HepG2 (cell line): ENCODE results near the gene SH3BGRL2. TPM values are rescaled to one million over a fixed set of nuclear protein-coding genes. Genes with fewer than 3 reads are reported as not detected.

Experiments used
- ATAC-seq: fragments of 200-7000 bp; cut with Tn5 transposase; 3 replicates; pipeline ENCODE4 v1.9.1; 2020; ENCODE audit warnings: mild to moderate bottlenecking, moderate library complexity
- BruUV-seq: library from RNA; stranded (reverse); fragments of 400-500 nt; replicated peaks from 2 replicates; lab custom pipeline; 2021; lab: Mats Ljungman, UMichigan
- CTCF ChIA-PET: fragments of 300-600 bp; formaldehyde crosslinking; extraction: SDS; loops from one replicate; lab custom pipeline; 2021; ENCODE audit warnings: low total read pairs, inconsistent platforms, low intra/inter-chr PET ratio; lab: Yijun Ruan, JAX
- POLR2A ChIA-PET: fragments of 350-600 bp; sonication (Branson Sonifier 250); formaldehyde crosslinking; loops from one replicate; lab custom pipeline; 2020; ENCODE audit warnings: antibody characterized with exemption, inconsistent platforms; lab: Yijun Ruan, JAX
- DNase-seq: peaks from one replicate; pipeline ENCODE4 v3.0.0-alpha.2; 2015; ENCODE audit warnings: low spot score
- FAIRE-seq: peaks from 3 replicates; lab custom pipeline; 2011; peaks lifted over from hg19 to GRCh38; lab: Jason Lieb, UNC
- H2AFZ ChIP-seq: one replicate; pipeline ENCODE4 v1.6.1; 2011; ENCODE audit warnings: low read length, inconsistent platforms
- H3K27ac ChIP-seq: fragments of 300-600 bp; 3 replicates; pipeline ENCODE4 v1.8.0; 2011; ENCODE audit warnings: mixed run types, mild to moderate bottlenecking, mixed read lengths, low read length, inconsistent platforms; ENCODE audit not compliant: insufficient read depth; ENCODE audit errors: extremely low read length
- H3K27me3 ChIP-seq, 2 experiments: fragments of 200-600 bp in 1 of 2; 2 replicates in 1 of 2; 3 replicates in 1 of 2; pipeline versions ENCODE4 v1.6.0 to v1.8.0; 2011; ENCODE audit warnings: low read length in 2 of 2, mild to moderate bottlenecking in 2 of 2, moderate library complexity in 2 of 2, inconsistent platforms in 1 of 2; ENCODE audit not compliant: insufficient read depth in 2 of 2, control insufficient read depth in 1 of 2
- H3K36me3 ChIP-seq, 2 experiments: fragments of 200-600 bp in 1 of 2; replicated peaks in 1 of 2; 2 replicates in 1 of 2; 3 replicates in 1 of 2; pipeline versions ENCODE4 v1.5.1 to v1.8.0; 2011; ENCODE audit warnings: low read length in 2 of 2, inconsistent platforms in 1 of 2; ENCODE audit not compliant: insufficient read depth in 2 of 2, control insufficient read depth in 1 of 2
- H3K4me1 ChIP-seq: 2 replicates; pipeline ENCODE4 v1.5.1; 2012; ENCODE audit warnings: low read length, inconsistent platforms; ENCODE audit not compliant: insufficient read depth
- H3K4me2 ChIP-seq: 2 replicates; pipeline ENCODE4 v1.6.0; 2011; ENCODE audit warnings: low read depth, low read length, inconsistent platforms
- H3K4me3 ChIP-seq, 3 experiments: fragments of 200-600 bp in 1 of 3; sonication (generic), shearing (Covaris generic) in 1 of 3; replicated peaks in 1 of 3; 2 replicates each; pipeline ENCODE4 v1.5.1; 2011 to 2016; ENCODE audit warnings: low read length in 3 of 3, inconsistent platforms in 2 of 3, low read depth in 2 of 3, mild to moderate bottlenecking in 2 of 3, control low read depth in 1 of 3, mixed read lengths in 1 of 3; ENCODE audit not compliant: insufficient read depth in 1 of 3
- H3K79me2 ChIP-seq: one replicate; pipeline ENCODE4 v1.6.1; 2011; ENCODE audit warnings: low read length, inconsistent platforms; ENCODE audit not compliant: insufficient read depth
- H3K9ac ChIP-seq: 2 replicates; pipeline ENCODE4 v1.6.0; 2011; ENCODE audit warnings: mild to moderate bottlenecking, low read depth, low read length, inconsistent platforms; ENCODE audit not compliant: insufficient read depth
- H3K9me3 ChIP-seq: 2 replicates; pipeline ENCODE4 v1.5.1; 2012; ENCODE audit warnings: mild to moderate bottlenecking, low read length
- H4K20me1 ChIP-seq: 2 replicates; pipeline ENCODE4 v1.6.0; 2011; ENCODE audit warnings: inconsistent platforms, mild to moderate bottlenecking, low read length, moderate library complexity; ENCODE audit not compliant: insufficient read depth
- AGO1 ChIP-seq: fragments of 200-400 bp; formaldehyde crosslinking; IDR thresholded peaks from 2 replicates; pipeline ENCODE4 v1.6.1; 2017; ENCODE audit warnings: mild to moderate bottlenecking, low read depth, low read length, moderate library complexity; ENCODE audit not compliant: poor library complexity, severe bottlenecking
- BCL6 ChIP-seq: IDR thresholded peaks from 2 replicates; pipeline ENCODE4 v1.6.1; 2016; ENCODE audit warnings: missing genetic modification reagents, missing compliant biosample characterization
- EP300 ChIP-seq, 3 experiments: sonication (generic) in 1 of 3; formaldehyde crosslinking in 1 of 3; IDR thresholded peaks; 2 replicates each; pipeline versions ENCODE4 v1.5.1 to v1.6.1; 2011 to 2020; ENCODE audit warnings: low read depth in 2 of 3, low read length in 2 of 3, borderline replicate concordance in 1 of 3, improper control_type of control experiment in 1 of 3, mild to moderate bottlenecking in 1 of 3, missing genetic modification reagents in 1 of 3, moderate library complexity in 1 of 3
- FOXC1 ChIP-seq: sonication (generic); formaldehyde crosslinking; IDR thresholded peaks from 2 replicates; pipeline ENCODE4 v1.8.0; 2022; ENCODE audit warnings: mild to moderate bottlenecking, missing genetic modification reagents, borderline replicate concordance
- FOXJ3 ChIP-seq: sonication (generic); formaldehyde crosslinking; IDR thresholded peaks from 2 replicates; pipeline ENCODE4 v1.4.0; 2020; ENCODE audit warnings: missing genetic modification reagents, mild to moderate bottlenecking, borderline replicate concordance
- HDAC1 ChIP-seq: sonication (generic); formaldehyde crosslinking; IDR thresholded peaks from 2 replicates; pipeline ENCODE4 v1.5.1; 2020; ENCODE audit warnings: mild to moderate bottlenecking, missing genetic modification reagents
- ISL2 ChIP-seq: sonication (generic); formaldehyde crosslinking; IDR thresholded peaks from 2 replicates; pipeline ENCODE4 v1.5.0; 2020; ENCODE audit warnings: missing genetic modification reagents
- KDM1A ChIP-seq: IDR thresholded peaks from 2 replicates; pipeline ENCODE4 v1.6.1; 2016; ENCODE audit warnings: missing compliant biosample characterization
- MEIS1 ChIP-seq: sonication (generic); formaldehyde crosslinking; IDR thresholded peaks from 2 replicates; pipeline ENCODE4 v1.9.0; 2021; ENCODE audit warnings: mild to moderate bottlenecking, missing genetic modification reagents, moderate library complexity, borderline replicate concordance
- NKX3-1 ChIP-seq: sonication (generic); formaldehyde crosslinking; IDR thresholded peaks from 2 replicates; pipeline ENCODE4 v1.5.0; 2020; ENCODE audit warnings: missing genetic modification reagents
- NR2F6 ChIP-seq, 2 experiments: IDR thresholded peaks; 2 replicates each; pipeline ENCODE4 v1.6.1; 2016; ENCODE audit warnings: antibody characterized with exemption in 1 of 2, mild to moderate bottlenecking in 1 of 2
- RCOR2 ChIP-seq: IDR thresholded peaks from 2 replicates; pipeline ENCODE4 v1.6.1; 2016; ENCODE audit warnings: missing biosample characterization, missing genetic modification reagents
- SAP130 ChIP-seq: IDR thresholded peaks from 2 replicates; pipeline ENCODE4 v1.6.1; 2016; ENCODE audit warnings: low read depth
- SIX1 ChIP-seq: sonication (generic); formaldehyde crosslinking; IDR thresholded peaks from 2 replicates; pipeline ENCODE4 v1.4.0; 2020; ENCODE audit warnings: missing genetic modification reagents, borderline replicate concordance
- SIX4 ChIP-seq: sonication (generic); formaldehyde crosslinking; IDR thresholded peaks from 2 replicates; pipeline ENCODE4 v1.4.0; 2020; ENCODE audit warnings: missing genetic modification reagents
- ZBTB3 ChIP-seq: sonication (generic); formaldehyde crosslinking; IDR thresholded peaks from 2 replicates; pipeline ENCODE4 v1.4.0; 2020; ENCODE audit warnings: low read depth, mild to moderate bottlenecking, moderate library complexity, missing genetic modification reagents, borderline replicate concordance
- ZBTB42 ChIP-seq: sonication (generic); formaldehyde crosslinking; IDR thresholded peaks from 2 replicates; pipeline ENCODE4 v1.5.0; 2020; ENCODE audit warnings: mild to moderate bottlenecking, missing genetic modification reagents
- ZC3H13 ChIP-seq: sonication (generic); formaldehyde crosslinking; IDR thresholded peaks from 2 replicates; pipeline ENCODE4 v1.8.1; 2023; ENCODE audit warnings: mild to moderate bottlenecking, missing genetic modification reagents, moderate library complexity
- ZNF225 ChIP-seq: sonication (generic); formaldehyde crosslinking; IDR thresholded peaks from 2 replicates; pipeline ENCODE4 v1.4.0; 2020; ENCODE audit warnings: mild to moderate bottlenecking, missing genetic modification reagents
- ZNF3 ChIP-seq: IDR thresholded peaks from 2 replicates; pipeline ENCODE4 v1.7.0; 2017; ENCODE audit warnings: inconsistent platforms
- ZNF530 ChIP-seq: sonication (generic); formaldehyde crosslinking; IDR thresholded peaks from 2 replicates; pipeline ENCODE4 v1.5.0; 2020; ENCODE audit warnings: low read depth, mild to moderate bottlenecking, missing genetic modification reagents
- ZNF567 ChIP-seq: sonication (generic); formaldehyde crosslinking; IDR thresholded peaks from 2 replicates; pipeline ENCODE4 v1.8.1; 2023; ENCODE audit warnings: mild to moderate bottlenecking, missing genetic modification reagents, borderline replicate concordance
- ZNF614 ChIP-seq: IDR thresholded peaks from 2 replicates; pipeline ENCODE4 v1.6.1; 2018; ENCODE audit warnings: missing biosample characterization, missing genetic modification reagents, inconsistent platforms, borderline replicate concordance
- ZNF652 ChIP-seq: IDR thresholded peaks from 2 replicates; pipeline ENCODE4 v1.6.1; 2016; ENCODE audit warnings: low read depth, borderline replicate concordance
- WGBS: methylation state at CpG from one replicate; pipeline ENCODE4 v1.1.6; 2017; ENCODE audit warnings: low lambda C conversion rate; 5-methylcytosine and 5-hydroxymethylcytosine counted together
- in situ Hi-C: cut with HindIII; loops from 2 replicates; pipeline ENCODE4 v1.10.0; 2017; ENCODE audit warnings: low pct_unique_long_range_greater_than_20kb; ENCODE audit not compliant: extremely low pct_ligation_motif_present
- intact Hi-C: fragments of 100-400 bp; cut with micrococcal nuclease; formaldehyde crosslinking; loops from one replicate; pipeline ENCODE4 v1.10.0; 2022; ENCODE audit not compliant: unreplicated experiment
- polyA plus RNA-seq, 8 experiments: library from polyadenylated mRNA; depleted of rRNA in 3 of 8; stranded (reverse) in 7 of 8; unstranded in 1 of 8; fragments of >200 nt; fragmentation: Illumina TruSeq in 4 of 8; extraction: Trizol in 4 of 8; gene quantifications; 2 replicates each; pipeline versions ENCODE4 v1.2.1 to v1.2.3, GENCODE V29; 2011 to 2016; ENCODE audit warnings: low read depth in 4 of 8, missing spikeins in 1 of 8, mixed read lengths in 1 of 8; ENCODE audit not compliant: insufficient read depth in 1 of 8
- total RNA-seq, 5 experiments: library from RNA; depleted of rRNA; stranded (reverse); fragments of >200 nt; fragmentation: Illumina TruSeq; extraction: Trizol; gene quantifications; 2 replicates each; pipeline ENCODE4 v1.2.3, GENCODE V29; 2016; ENCODE audit warnings: low read depth in 1 of 5
- TF ChIP-seq, protein P1 (sequence below): sonication (generic); formaldehyde crosslinking; IDR thresholded peaks from 2 replicates; pipeline ENCODE4 v1.5.0; 2020; ENCODE audit warnings: mild to moderate bottlenecking, missing genetic modification reagents, borderline replicate concordance

SH3BGRL2 gene
- total and polyA plus RNA-seq, 2 of the 13 experiments (the other 11 are each of a cell fraction or from before 2014, with no cell fraction given): 10.9 to 28.8 TPM

GRCh38 chr6:79672631-79673111 is 41.5 kb downstream of the SH3BGRL2 start:
- ChIA-PET CTCF (interaction anchor here (1.9 kb wide), 1 partner anchor 102 kb away, joined by 11 read pairs; no protein-coding TSS in a partner anchor), POLR2A (interaction anchor here (1.5 kb wide), 1 partner anchor 42 kb away, joined by 5 read pairs; the partner anchor contains the start of gene SH3BGRL2)
- in situ Hi-C loops: loop anchor here (5.0 kb wide), 1 partner anchor 100 kb away; no protein-coding TSS in a partner anchor
- H4K20me1 ChIP-seq: no peaks in the 10 kb centered on the region
- peaks cover 3% of the 10 kb centered on the region for H3K79me2 ChIP-seq
- peaks cover 0 to 18% of the 10 kb centered on the region in 2 experiments; a peak in 4 of 5 replicates for H3K36me3 ChIP-seq
- WGBS: 45% methylated on average over 2 of the region's 2 CpGs
- H3K4me3 ChIP-seq: no peak overlapping the region
- DNase-seq (peak; percentile 76), ATAC-seq (peak; percentile 77), FAIRE-seq (peak; percentile 74)
- no peaks in the 10 kb centered on the region for H3K9me3 ChIP-seq
- peak overlapping the region; percentile 2 for H3K27ac ChIP-seq
- no TSS peak for BruUV-seq
- H3K4me2 ChIP-seq: no peak overlapping the region
- intact Hi-C loops: loop anchor here (1.0 to 2.0 kb wide), 4 partner anchors 41 to 268 kb away; partner anchors contain the start of gene SH3BGRL2
- H3K9ac ChIP-seq: no peak overlapping the region
- no peaks in the 10 kb centered on the region for H3K27me3 ChIP-seq
- H2AFZ ChIP-seq: no peak overlapping the region
- peaks cover 68% of the 10 kb centered on the region for H3K4me1 ChIP-seq
- TF ChIP-seq ZNF3: no peak
- no peak for TF ChIP-seq HDAC1 (CRISPR knock-in tag)
- peak; percentile 82 for TF ChIP-seq SIX1 (CRISPR knock-in tag)
- peak; percentile 28; the same call in 1 of the 2 replicates for TF ChIP-seq BCL6 (CRISPR knock-in tag)
- TF ChIP-seq NKX3-1 (CRISPR knock-in tag): no peak
- TF ChIP-seq ZNF614 (CRISPR knock-in tag): no peak
- no peak for TF ChIP-seq ZBTB3
- TF ChIP-seq MEIS1: no peak
- TF ChIP-seq, protein P1, sequence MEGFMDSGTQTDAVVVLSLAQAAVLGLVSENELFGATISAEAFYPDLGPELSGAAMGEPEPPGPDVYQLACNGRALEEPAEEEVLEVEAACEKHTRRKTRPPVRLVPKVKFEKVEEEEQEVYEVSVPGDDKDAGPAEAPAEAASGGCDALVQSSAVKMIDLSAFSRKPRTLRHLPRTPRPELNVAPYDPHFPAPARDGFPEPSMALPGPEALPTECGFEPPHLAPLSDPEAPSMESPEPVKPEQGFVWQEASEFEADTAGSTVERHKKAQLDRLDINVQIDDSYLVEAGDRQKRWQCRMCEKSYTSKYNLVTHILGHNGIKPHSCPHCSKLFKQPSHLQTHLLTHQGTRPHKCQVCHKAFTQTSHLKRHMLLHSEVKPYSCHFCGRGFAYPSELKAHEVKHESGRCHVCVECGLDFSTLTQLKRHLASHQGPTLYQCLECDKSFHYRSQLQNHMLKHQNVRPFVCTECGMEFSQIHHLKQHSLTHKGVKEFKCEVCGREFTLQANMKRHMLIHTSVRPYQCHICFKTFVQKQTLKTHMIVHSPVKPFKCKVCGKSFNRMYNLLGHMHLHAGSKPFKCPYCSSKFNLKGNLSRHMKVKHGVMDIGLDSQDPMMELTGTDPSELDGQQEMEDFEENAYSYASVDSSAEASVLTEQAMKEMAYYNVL (CRISPR knock-in tag): 0 out of 2 replicates have a peak, but pooled peaks have one; percentile 56
- no peak for TF ChIP-seq NR2F6 (IDR thresholded peaks at IDR 0.05)
- 0 out of 2 replicates have a peak, but pooled peaks have one; percentile 15 for TF ChIP-seq NR2F6 (CRISPR knock-in tag; IDR thresholded peaks at IDR 0.05)
- no peak for TF ChIP-seq ZNF530 (CRISPR knock-in tag)
- 0 out of 2 replicates have a peak, but pooled peaks have one; percentile 27 for TF ChIP-seq SAP130 (CRISPR knock-in tag)
- no peak for TF ChIP-seq ZNF567
- peak in 1 of 2 experiments; percentile 62; a peak in 2 of 4 replicates for TF ChIP-seq EP300 (IDR thresholded peaks at IDR 0.05; ENCODE audit: low read depth in 2 of 2, low read length in 2 of 2)
- TF ChIP-seq EP300 (CRISPR knock-in tag; IDR thresholded peaks at IDR 0.05; ENCODE audit: borderline replicate concordance): no peak
- no peak for TF ChIP-seq ZC3H13 (CRISPR knock-in tag)
- TF ChIP-seq ZNF225 (CRISPR knock-in tag): no peak
- TF ChIP-seq FOXJ3 (CRISPR knock-in tag): peak; percentile 43; the same call in 1 of the 2 replicates
- peak; percentile 71; the same call in 1 of the 2 replicates for TF ChIP-seq RCOR2 (CRISPR knock-in tag)
- TF ChIP-seq ZBTB42 (CRISPR knock-in tag): no peak
- TF ChIP-seq SIX4 (CRISPR knock-in tag): peak; percentile 91
- TF ChIP-seq AGO1: no peak
- TF ChIP-seq ISL2 (CRISPR knock-in tag): peak; percentile 62
- TF ChIP-seq FOXC1 (CRISPR knock-in tag): no peak
- TF ChIP-seq KDM1A (CRISPR knock-in tag): 0 out of 2 replicates have a peak, but pooled peaks have one; percentile 39
- peak; percentile 99 for TF ChIP-seq ZNF652 (CRISPR knock-in tag)
